AG04450 (cell line): ENCODE data around the gene LAMA2. TPM values are rescaled to one million over a fixed set of nuclear protein-coding genes. Genes with fewer than 3 reads are reported as not detected.
A peak's percentile ranks its signal among the peaks of the same experiment; 100 is the strongest.

Experiments used
- CTCF ChIA-PET: fragments of 300-600, 350-600 bp; formaldehyde crosslinking; extraction: SDS; loops from one replicate; lab custom pipeline; 2022; ENCODE audit warnings: antibody characterized with exemption, inconsistent platforms; lab: Charles Lee
- POLR2A ChIA-PET: fragments of 350-600 bp; formaldehyde crosslinking; extraction: SDS; loops from one replicate; lab custom pipeline; 2021; ENCODE audit warnings: antibody characterized with exemption, inconsistent platforms; lab: Yijun Ruan, JAX
- DNase-seq: peaks from one replicate; pipeline ENCODE4 v3.0.0-alpha.2; 2011; ENCODE audit warnings: low read depth, low spot score
- H3K27ac ChIP-seq: one replicate; pipeline ENCODE4 v1.5.1; 2012; ENCODE audit warnings: low read depth, low read length, control low read depth
- H3K27me3 ChIP-seq: one replicate; pipeline ENCODE4 v1.6.0; 2012; ENCODE audit warnings: low read length; ENCODE audit not compliant: control insufficient read depth, insufficient read depth
- H3K4me3 ChIP-seq: 2 replicates; pipeline ENCODE4 v1.5.1; 2011; ENCODE audit warnings: mild to moderate bottlenecking, low read depth, low read length, control low read depth
- H3K9me3 ChIP-seq: 2 replicates; pipeline ENCODE4 v1.5.1; 2012; ENCODE audit warnings: low read length; ENCODE audit not compliant: control insufficient read depth, insufficient read depth
- CTCF ChIP-seq: IDR thresholded peaks from 2 replicates; pipeline ENCODE4 v1.5.1; 2011; ENCODE audit warnings: low read depth, low read length, control low read depth, inconsistent platforms
- polyA plus RNA-seq: library from polyadenylated mRNA; depleted of rRNA; stranded (reverse); fragments of >200 nt; gene quantifications from 2 replicates; pipeline ENCODE4 v1.2.3, GENCODE V29; 2011
- small RNA-seq: library from RNA; depleted of rRNA; stranded (forward); fragments of <200 nt; gene quantifications from one replicate; pipeline ENCODE3, GENCODE V24; 2012; ENCODE audit warnings: low read depth; ENCODE audit not compliant: insufficient read length

The LAMA2 gene
- polyA plus RNA-seq, 1 experiment: 33.0 TPM

DNA sequence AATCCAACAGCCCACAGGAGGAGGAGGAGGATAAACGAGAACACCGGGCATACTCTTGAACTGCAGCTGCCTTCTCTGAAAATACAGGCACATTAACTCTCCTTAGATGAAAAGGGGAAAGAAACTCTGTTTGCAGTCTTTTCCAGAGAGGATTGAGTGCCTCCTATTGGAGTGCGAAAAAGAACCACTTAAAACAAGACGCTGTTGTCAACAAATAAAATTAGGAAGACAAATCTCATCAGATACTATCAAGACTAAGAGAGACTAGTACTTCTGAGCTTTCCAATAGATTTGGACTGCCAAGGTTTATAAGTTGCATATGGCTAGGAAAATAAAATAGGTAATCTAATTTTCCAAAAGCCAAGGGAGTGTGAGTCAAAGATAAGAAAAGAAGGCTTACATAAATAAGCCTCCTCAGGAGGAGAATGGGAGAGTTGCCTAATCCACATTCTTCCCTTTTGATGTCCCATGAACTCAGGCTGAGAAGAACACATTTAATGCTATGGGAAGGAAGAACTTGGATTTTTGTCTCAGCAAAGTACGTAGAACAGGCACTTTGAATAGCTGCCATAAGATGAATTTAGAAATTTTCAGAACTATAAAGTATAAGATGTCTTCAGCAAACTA, 672.4 kb downstream of the LAMA2 start:
- peak; percentile 38 for DNase-seq
- no peaks in the 10 kb centered on the region for H3K27me3 ChIP-seq
- H3K4me3 ChIP-seq: no peak overlapping the region
- H3K27ac ChIP-seq: no peak overlapping the region
- POLR2A ChIA-PET: no interaction called here
- no peaks in the 10 kb centered on the region for H3K9me3 ChIP-seq
- TF ChIP-seq CTCF: no peak
- CTCF ChIA-PET: interaction anchor here (1.6 to 2.1 kb wide), 2 partner anchors 10 to 56 kb away, joined by 3 to 7 read pairs; no protein-coding TSS in a partner anchor

- no peak for TF ChIP-seq CTCF
- Histone ChIP-seq H3K27me3 (no peaks in the 10 kb centered on the region), H3K9me3 (no peaks in the 10 kb centered on the region), H3K27ac (no peak overlapping the region), H3K4me3 (no peak overlapping the region)
- POLR2A ChIA-PET: no interaction called here
- CTCF ChIA-PET: no interaction called here
- DNase-seq: no peak
Measured at GRCh38 chr6:129558248-129558647, 675.3 kb downstream of the LAMA2 start.

- TF ChIP-seq CTCF: no peak
Measured at GRCh38 chr6:129565366-129565765, 682.4 kb downstream of the LAMA2 start.

GRCh38 chr6:129565811-129566210, 682.9 kb downstream of the LAMA2 start:
- CTCF ChIA-PET: interaction anchor here (0.8 to 2.3 kb wide), 5 partner anchors 10 to 68 kb away, joined by 3 to 12 read pairs (median 5); no protein-coding TSS in a partner anchor
- Histone ChIP-seq H3K9me3 (no peaks in the 10 kb centered on the region; the same call in 1 of the 2 replicates), H3K27ac (no peak overlapping the region), H3K27me3 (no peaks in the 10 kb centered on the region), H3K4me3 (no peak overlapping the region)
- no peak for DNase-seq
- no peak for TF ChIP-seq CTCF
- POLR2A ChIA-PET: no interaction called here

More at GRCh38 chr6:129565366-129565765, 682.4 kb downstream of the LAMA2 start:
- no peak for DNase-seq
- ChIA-PET CTCF (interaction anchor here (0.8 to 2.3 kb wide), 5 partner anchors 10 to 68 kb away, joined by 3 to 12 read pairs (median 5); no protein-coding TSS in a partner anchor), POLR2A (no interaction called here)
- Histone ChIP-seq H3K4me3 (no peak overlapping the region), H3K27me3 (no peaks in the 10 kb centered on the region), H3K27ac (no peak overlapping the region), H3K9me3 (no peaks in the 10 kb centered on the region; the same call in 1 of the 2 replicates)

Small RNA genes within 50 kb of the gene (small RNA-seq; reads per million reads assigned to genes)
- gene RNU6-861P: not detected
